Measurements from ENCODE around the gene CYP2J2.
"Not testable (repeated sequence)": the region's sequence is repeated elsewhere in the genome, so short reads cannot be mapped to it uniquely, and the experiment has no call there.

CYP2J2 gene

DNA sequence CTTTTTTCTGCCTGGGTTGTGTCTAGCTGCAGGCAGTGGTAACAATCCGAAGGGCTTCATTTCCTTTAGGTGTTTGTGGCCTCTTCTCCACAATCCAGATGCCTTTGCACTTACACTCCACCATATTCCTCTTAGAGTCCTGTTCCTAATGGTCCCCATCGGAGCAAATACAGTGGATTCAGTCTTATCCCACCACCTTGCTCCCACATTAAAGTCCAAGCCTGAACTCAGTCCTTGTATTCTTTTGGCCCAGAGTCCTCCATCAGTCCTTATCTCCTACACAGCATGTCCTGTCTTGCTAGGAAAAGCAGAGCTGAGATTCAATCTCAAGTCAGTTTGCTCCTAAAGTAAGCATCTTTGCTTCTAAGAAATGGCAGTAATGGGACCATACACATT is 8.8 kb downstream of the CYP2J2 start:
- DNase-seq (ENCODE audit: low read depth): no peak

DNA sequence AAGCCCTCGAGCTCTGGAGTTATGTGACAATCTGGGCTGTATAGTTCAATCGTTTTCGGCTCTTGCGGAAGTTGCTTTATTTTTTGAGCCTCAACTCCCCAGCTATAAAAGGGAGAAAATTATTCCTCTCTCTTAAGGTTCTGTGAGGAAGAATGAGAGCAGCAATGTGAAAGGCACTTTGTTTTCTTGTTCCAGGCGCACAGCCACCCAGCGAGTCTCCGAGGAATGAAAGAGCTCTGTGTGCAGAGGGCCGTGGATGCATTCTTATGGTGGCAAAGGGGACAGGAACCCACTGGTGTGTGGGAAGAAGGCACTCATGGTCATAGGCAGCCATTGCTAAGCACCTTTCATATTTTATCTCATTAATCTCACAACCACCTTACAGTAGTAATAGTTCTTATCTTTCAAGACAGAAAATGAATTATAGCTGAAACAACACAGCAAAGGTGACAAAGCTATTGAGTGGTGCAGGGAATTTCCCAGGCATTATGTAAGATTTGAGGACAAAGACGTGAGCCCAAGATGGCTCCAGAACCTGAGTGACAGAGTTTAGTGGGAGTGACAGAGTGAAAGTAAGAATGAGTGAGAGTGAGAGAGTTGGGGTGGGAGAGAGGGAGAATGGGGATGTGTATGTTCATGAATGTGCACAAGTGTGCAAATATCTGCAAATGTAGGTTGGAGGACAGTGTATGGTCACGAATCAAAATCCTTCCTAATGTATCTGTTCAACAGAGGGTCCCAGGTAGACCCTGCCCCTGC is 9.4 kb downstream of the CYP2J2 start:
- DNase-seq (ENCODE audit: low read depth): no peak

DNA sequence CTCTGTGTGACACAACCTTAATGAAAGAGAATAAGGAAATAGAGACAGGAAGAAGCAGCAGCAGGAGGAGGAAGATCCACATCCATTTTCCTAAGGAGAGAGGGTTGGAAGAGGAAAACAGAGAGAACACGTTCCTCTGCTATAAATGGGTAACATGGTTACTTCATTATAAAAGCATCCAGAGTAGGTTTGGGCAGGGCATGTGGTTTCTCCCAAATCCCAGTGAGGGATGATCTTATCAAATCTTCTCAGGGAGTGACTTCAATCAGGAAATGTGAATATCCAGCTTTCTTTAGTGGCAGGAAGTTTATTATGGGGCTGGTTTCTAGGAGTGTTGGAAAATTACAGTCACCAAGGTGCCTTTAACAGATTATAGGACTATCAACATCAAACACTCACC is 11.1 kb downstream of the CYP2J2 start:
- DNase-seq (ENCODE audit: low read depth): no peak

DNA sequence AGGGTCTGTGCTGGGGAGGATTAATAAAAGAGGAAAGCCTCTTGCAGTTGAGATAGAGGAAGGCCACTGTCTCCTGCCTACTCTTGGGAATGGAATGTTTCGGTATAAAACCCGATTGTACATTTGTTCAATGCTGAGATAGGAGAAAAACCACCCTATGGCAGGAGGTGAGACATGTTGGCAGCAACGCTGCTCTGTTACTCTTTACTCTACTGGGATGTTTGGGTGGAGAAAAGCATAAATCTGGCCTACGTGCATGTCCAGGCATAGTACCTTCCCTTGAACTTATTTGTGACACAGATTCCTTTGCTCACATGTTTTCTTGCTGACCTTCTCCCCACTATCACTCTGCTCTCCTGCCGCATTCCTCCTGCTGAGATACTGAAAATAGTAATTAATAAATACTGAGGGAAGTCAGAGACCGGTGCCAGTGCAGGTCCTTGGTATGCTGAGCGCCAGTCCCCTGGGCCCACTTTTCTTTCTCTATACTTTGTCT is 11.7 kb downstream of the CYP2J2 start:
- not testable (repeated sequence) for DNase-seq (ENCODE audit: low read depth)

DNA sequence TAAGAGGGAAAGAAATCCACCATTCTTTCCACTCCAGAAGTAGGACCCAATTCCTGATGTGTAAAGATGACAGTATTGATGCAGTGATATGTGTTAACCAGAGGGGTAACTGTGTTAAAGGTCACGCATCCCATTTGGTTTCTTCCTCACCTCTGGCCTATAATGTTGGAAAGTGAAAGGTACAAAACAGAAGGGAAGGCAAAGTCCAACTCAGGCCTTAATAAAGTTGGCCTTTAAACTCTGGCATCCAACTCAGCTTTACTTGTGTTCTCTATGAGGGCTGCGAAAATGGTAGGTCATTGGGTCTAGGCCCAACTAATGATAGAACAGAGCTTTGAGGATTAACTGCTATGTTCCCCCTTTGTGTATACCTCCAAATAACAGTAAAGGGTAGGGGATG is 17.9 kb downstream of the CYP2J2 start:
- no peak for DNase-seq (ENCODE audit: low read depth)

DNA sequence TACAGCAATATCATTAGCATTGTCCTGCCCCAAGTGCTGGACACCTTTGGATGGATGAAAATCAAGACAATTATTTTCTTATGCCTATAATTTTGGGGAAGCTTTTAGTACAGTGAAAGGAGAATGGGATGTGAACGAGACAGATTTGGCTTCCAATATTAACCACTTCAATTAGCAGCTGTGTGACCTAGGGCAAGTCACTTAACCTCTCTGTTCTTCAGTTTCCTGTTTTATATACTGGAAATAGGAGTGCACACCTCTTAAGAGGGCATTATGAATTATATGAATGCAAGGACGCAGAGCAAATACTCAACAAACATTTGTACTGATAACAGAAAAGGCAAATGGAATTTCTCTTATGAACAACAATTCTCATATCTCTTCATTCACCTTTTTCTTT is 18.5 kb downstream of the CYP2J2 start:
- DNase-seq (ENCODE audit: low read depth): no peak

DNA sequence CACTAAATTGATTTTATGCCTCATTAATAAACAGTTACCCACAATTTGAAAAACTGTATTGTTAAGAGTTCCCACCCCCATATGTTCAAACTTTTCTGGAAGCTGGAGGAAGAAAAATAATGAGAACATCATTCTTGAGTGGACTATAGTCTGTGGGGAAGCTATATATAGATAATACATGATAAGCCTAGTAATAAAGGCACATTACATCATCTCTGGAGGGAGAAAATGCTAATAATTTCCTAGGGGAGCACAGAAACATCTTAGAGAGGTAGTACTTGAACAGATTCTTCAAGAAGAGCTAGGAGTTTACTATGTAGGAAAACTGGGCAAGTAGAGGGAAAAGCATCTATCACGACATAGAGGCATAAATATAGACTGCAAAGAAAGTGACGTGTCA is 19.6 kb downstream of the CYP2J2 start:
- no peak for DNase-seq (ENCODE audit: low read depth)

DNA sequence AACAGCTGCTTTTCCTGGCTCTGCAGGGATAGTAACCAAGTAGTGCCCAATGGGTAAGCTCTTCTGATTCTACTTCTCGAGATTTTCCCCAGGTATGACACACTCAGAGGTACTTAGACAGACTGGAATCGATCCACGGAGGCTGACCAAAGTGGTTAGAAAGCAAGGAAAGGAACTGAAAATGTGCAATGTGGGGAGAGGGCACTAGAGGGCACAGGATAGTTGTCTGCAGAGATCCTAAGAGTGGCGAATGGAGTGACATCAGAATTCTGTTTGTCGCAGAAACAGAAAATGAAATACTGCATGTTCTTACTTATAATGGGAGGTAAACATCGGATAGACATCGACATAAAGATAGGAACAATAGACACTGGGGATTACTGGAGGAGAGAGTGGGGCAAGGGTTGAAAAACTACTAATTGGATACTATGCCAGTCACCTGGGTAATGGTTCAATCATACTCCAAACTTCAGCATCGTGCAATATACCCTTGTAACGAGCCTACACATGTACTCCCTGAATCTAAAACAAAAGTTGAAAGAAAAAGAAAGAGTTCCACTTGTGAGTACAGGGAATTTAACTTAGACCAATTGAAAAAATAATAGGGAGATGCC is 23.3 kb downstream of the CYP2J2 start:
- no peak for DNase-seq (ENCODE audit: low read depth)

DNA sequence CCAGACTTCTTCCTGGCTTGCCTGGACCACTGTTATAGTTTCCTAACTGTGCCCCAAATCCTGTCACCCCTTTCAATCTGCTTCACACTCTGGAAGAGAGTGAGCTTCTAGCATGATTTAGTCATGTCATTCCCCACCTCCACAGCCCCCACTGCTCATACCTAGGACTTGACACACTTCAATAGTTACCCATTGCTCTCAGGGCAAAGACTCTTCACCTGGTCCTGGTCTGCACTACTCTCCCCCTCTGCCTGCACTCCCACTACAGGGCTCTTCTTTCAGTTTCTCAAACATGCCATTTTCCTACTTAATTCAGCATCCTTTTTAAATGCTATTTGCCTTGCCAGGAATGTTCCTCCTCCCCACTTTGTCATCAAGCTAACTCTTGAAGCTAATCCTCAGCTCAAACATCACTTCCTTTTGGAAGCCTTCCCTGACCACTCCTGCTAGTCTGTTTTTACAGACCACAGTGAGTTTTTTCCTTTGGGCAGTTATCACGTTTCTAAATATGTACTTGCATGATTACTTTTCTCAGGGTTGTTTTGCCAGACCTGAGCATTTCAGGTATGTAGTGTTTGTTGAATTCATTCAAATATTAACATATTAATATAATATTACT is 24.7 kb downstream of the CYP2J2 start:
- DNase-seq (ENCODE audit: low read depth): no peak

DNA sequence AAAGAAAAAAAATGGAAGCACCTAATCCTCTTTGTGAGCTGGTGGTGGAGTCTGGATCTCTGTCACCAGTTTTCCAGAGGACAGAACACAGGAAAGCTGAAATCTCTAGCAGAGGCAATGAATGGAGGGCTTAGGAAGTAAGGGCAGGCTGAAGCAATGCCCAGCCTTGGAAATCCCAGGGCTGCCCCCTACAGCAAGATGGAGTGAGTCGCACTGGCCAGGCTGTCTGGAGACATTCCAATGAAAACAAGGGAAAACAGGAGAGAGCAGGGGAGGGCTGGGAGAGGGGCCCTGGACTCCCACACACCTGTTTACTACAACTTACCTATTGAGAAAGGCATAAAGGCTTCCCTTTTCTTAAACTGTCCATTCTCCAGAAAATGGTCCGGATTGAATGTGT is 25.9 kb downstream of the CYP2J2 start:
- DNase-seq (ENCODE audit: low read depth): no peak

DNA sequence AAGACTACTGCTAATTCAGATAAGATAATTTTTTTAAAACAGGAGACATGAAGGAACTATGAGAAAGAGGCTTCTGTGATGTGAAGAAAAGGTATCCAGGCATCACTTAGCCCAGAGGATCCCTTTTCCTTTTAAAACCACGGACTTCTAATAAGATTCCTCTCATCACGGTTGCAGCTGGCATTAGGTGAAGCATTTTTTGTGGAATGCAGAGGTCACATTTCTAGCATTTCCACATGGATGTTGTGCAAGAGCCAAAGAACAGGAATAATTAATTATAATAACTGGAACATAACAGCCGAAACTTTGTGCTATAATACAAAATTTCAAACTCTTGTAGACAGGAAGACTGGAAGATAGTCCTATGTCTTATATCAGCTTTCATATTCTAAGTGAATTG is 27.6 kb downstream of the CYP2J2 start:
- DNase-seq (ENCODE audit: low read depth): no peak

DNA sequence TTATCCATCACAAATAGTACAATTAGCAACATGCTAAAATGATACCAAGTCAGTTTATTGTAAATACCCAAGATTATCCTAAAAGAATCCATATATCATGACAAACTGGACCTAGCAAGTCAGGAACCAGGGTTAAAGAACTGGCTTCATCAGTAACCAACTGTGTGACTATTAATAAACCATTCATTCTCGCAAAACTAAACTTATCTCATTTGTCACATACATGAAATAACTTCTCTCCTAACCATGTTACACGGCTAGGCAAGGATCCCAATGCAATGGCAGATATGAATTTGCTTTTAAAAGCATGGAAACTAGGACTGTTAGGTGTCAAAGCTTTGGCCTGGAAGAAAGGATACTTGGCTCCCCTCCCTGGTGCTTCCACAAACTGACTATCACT is 29.4 kb downstream of the CYP2J2 start:
- no peak for DNase-seq (ENCODE audit: low read depth)

DNA sequence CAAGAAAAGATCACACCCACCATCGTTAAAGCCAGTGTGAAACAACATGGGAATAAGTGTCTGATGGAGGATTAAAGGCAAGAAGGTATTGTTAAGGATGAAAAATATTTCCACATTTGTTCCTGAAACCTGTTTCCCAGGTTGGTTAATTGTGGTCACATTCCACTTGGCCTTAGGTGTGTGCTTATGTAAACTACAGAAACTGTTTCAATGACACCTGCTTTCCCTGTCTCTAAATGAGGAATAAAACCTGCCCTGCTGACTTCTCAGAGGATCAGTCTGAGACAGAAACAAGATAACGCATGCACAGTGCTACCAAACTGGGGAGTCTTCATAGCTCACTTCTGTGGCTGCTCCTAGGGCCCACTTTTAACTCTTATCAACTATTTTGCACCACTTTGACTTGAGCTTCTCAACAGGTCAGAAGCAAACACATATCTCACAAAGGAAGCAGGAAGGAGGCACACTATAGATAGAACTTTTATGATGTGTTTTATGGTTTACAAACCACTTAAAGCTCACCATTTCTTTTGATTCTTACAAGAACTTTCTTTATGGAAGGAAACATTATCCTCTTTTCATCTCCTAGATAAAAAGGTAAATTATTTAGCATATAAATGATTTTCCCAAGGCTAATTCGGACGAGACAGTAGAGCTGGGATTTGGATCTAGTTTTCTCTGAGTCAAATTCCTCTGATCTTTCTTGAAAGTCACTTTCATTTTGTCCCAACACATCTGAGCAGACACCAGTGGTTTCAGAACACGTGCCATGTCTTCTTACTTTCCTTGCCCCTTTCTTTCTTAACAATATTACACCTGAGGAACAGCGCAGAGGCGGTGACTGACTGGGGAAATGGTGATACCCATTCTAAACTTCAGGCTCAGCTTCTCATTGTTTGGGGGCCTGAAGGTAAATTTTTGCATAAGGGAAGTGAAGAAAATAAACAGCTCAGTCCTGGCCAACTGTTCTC is 33.4 kb downstream of the CYP2J2 start:
- DNase-seq (ENCODE audit: low read depth): no peak

DNA sequence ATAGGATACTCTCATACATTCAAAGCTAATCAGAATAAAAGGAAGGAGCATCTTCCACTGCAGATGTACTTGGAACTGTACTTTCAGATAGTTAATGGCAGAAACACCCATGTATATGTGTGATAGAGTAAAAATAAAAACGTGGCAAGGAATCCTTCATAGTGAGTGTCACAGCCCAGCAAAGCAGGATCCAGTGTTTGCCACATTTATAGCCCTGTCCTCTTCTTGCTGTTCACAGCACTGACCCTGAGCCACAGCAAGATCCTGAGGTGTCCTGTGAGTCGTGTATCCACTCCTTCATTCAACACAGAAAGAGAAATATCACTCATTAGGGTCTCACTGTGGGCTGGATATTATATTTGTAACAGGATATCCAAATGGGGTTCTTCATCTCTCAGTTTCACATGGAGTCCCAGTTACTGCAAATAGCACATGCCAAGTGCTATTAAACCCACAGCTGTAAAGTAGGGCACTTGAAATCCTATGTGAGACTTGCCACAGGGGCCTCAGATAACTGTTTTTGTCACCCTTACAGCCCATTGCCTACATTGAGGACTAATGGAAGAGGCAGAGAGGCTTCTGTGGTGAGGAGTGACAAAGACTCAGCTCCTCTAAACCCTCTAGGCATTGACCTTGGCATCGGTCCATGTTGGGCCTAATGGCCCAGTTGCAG is 41.3 kb downstream of the CYP2J2 start:
- no peak for DNase-seq (ENCODE audit: low read depth)

DNA sequence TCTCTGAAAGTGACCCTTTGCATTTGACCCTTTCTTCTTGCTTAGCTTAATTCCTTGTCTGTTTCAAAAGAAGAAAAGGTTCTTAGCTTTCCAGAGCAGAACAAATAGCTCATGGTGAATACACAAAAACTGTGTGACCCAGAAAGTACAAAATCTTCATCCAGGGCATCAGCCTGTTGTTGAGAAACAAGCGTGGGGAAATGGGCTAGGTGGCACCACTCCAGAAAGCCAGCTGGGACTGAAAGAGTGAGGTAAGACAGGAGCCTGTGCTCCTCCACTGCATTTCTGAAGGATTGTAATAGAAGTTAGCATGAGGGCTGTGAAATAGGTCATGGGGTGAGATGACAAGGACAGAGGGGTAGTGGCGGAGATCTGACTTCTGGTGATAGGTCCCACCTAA is 45.8 kb downstream of the CYP2J2 start:
- DNase-seq (ENCODE audit: low read depth): no peak

DNA sequence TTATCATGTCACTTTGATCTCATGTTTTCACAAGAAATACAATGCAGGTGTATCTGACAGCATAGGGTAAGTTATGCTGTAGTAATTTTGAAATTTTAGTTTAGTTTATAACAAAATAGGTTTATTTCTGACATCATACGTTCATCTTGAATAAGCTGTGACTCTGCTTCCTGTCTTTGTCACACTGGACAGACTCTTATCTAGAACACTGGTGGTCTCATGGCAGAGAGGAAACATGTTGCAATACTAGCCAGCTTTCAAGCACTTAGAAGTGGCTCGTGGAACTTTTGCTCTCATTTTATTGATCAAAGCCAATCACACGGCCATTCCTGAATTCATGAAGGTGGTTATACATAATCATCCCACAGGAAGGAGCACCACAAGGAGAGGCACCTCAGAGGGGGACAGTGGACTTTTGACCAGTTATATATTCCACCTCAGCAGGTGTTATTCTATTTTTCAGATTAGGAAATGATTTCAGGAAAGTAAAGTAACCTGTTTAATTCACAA is 46.5 kb downstream of the CYP2J2 start:
- no peak for DNase-seq (ENCODE audit: low read depth)

DNA sequence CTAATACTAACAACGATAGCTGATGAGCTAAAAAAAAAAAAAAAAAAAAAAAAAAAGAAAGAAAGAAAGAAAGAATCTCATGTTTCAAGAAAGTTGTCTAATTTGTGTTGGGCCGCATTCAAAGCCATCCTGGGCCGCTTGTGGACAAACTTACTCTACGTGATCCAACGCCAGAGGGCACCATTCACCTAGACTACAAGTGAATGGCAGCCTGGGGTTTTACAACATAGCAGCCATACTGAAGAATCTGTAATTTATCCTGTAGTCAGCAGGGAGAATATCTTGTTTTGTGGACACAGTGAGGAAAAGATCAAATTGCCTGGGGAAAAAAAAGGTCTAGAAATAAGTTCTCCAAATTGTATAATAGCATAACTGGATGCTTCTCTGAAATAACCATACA is 47.0 kb downstream of the CYP2J2 start:
- DNase-seq (ENCODE audit: low read depth): peak; percentile 15

DNA sequence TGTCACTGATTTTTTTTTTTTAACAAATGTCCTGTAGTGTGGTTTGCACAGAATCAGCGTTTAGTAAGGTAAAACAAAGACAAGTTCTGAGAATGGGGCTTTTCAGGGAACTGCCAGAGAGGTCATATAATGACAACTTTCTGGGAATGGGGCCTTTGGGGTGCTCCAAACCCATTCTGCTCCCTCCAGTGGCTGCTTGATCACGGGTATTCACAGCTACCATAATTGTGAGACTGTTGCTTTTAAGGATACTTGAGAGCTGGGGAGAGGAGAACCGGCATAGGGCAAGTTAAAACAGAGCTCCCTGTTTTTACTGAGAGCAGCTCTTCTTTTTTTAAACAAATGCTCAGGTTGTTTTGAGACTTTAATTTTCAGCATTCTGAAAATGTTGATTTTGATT is 48.2 kb downstream of the CYP2J2 start:
- no peak for DNase-seq (ENCODE audit: low read depth)

DNA sequence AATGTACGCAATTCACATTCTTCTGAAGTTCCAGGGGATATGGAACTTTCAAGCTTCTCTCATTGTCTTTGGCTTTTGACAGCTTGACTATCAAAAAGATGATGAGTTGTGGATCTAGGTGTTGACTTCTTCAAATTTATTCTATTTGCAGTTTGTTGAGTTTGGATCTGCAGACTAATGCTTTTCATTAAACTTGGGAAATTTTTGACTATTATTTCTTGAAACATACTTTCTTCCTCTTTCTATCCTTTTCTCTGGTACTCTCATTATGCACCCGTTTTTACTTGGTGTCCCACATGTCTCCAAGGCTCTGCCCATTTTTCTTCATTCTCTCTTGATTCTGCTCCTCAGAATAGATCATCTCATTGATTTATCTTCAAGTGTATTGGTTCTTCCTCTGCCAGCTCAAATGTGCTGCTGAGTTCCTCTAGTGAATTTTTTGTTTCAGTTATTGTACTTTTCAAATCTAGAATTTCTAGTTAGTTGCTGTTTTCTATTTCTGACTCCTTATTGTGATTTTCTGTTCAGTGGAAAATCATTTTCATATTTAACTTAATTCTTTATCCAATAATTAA is 49.4 kb downstream of the CYP2J2 start:
- DNase-seq (ENCODE audit: low read depth): no peak

DNA sequence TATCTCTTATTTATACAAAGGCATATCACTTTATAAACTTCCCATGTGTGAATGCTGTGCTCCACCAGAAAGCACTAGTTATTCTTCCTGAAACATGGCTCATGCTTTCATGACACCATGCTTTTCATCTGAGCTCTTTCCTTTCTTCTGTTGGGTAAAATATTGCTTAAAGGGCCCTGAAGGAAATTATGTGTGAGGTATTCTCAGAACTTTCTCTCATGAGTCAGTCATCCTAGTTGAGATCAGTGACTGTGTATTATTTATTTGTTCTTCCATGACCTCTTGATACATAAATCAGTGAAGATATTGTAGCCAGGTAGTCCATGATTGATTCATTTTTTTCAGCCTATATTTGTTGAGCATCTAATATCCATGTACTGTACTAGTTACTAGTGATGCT is 54.8 kb downstream of the CYP2J2 start:
- DNase-seq (ENCODE audit: low read depth): no peak

DNA sequence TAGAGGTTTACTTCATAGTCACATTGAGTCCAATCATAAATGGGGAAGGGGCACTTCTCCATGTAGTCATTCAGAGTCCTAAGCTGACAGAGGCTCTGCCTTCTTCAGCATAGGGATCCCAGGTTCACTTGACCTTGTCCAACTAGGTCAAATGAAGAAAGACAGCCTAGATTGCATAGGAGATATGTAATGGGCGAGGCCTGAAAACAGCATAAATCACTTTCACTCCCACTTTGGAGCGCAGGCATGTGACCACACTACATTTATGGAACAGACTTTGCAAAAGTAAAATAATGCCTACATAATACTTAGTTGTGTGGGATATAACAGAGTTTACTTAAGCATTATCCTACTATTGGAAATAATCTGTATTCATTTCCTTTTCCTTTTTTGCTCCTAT is 60.1 kb downstream of the CYP2J2 start:
- DNase-seq (ENCODE audit: low read depth): no peak

All from stimulated activated CD8-positive, alpha-beta memory T cell treated with anti-CD3 and anti-CD28 coated beads, Interleukin-4, amount 100 ng/mL, for 24 hours (primary cell).